Endothelial cell (in vitro differentiated cells): ENCODE measurements around the gene UBE2I. TPM values are rescaled to one million over a fixed set of nuclear protein-coding genes. Genes with fewer than 3 reads are reported as not detected.

ENCODE experiments used
- DNase-seq: peaks from one replicate; pipeline ENCODE4 v3.0.0; 2021; ENCODE audit warnings: low spot score
- H3K27ac Mint-ChIP-seq: one replicate; pipeline ENCODE4 v1.8.0; 2021; ENCODE audit warnings: mixed read lengths, inconsistent platforms; ENCODE audit not compliant: unreplicated experiment
- H3K27me3 Mint-ChIP-seq: one replicate; pipeline ENCODE4 v1.8.0; 2021; ENCODE audit warnings: mild to moderate bottlenecking, moderate library complexity, mixed read lengths, inconsistent platforms; ENCODE audit not compliant: unreplicated experiment
- H3K36me3 Mint-ChIP-seq: one replicate; pipeline ENCODE4 v1.8.0; 2021; ENCODE audit warnings: mild to moderate bottlenecking, low read depth, mixed read lengths, inconsistent platforms; ENCODE audit not compliant: unreplicated experiment
- H3K4me1 Mint-ChIP-seq: one replicate; pipeline ENCODE4 v1.8.0; 2021; ENCODE audit warnings: mild to moderate bottlenecking, mixed read lengths, inconsistent platforms; ENCODE audit not compliant: unreplicated experiment
- H3K4me3 Mint-ChIP-seq: one replicate; pipeline ENCODE4 v1.8.0; 2021; ENCODE audit warnings: mild to moderate bottlenecking, mixed read lengths, inconsistent platforms; ENCODE audit not compliant: unreplicated experiment
- H3K9me3 Mint-ChIP-seq: one replicate; pipeline ENCODE4 v1.8.0; 2021; ENCODE audit warnings: mixed read lengths, inconsistent platforms; ENCODE audit not compliant: unreplicated experiment
- total RNA-seq: library from RNA; stranded (reverse); fragmentation: NEBNext Ultra II Directional; extraction: Animal tissue kit (Norgen Biotek cat#: 25700); gene quantifications from one replicate; pipeline ENCODE4 v1.2.1, GENCODE V29; 2021; ENCODE audit not compliant: unreplicated experiment
- TF ChIP-seq, protein P1 (sequence below): fragments of 200-600 bp; sonication (generic); IDR thresholded peaks from one replicate; pipeline ENCODE4 v1.5.0; 2021; ENCODE audit warnings: antibody characterized with exemption; ENCODE audit not compliant: unreplicated experiment

UBE2I gene
- total RNA-seq, 1 donor from 2014 or later = 167 TPM

DNA sequence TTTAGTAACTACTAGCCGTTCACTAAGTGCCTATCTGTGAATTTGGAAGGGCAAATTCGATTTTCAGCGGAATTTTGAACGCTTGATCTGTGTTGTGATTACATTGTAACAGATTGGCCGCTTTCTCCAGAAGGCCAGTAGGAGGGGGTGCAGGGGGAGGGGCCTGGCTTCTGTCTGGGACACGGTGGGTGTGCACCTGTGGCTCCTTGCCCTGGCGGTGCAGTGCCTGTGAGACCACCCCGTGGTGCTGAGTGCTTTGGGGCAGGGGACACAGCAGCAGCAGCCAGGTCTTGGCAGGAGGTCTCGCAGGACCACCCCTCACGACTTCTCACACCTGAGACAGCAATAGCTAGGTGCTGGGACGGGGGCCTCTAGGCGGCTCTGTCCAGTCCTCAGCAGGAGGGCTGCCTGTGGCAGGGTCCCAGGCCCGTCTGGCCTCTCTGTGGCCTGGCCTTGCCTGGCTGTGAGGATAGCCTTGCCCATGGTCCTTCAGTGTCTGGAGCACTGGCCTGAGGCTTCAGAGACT lies 1.8 kb downstream of the UBE2I start:
- peaks cover 9% of the 10 kb centered on the region for H3K27me3 Mint-ChIP-seq
- TF ChIP-seq, protein P1, sequence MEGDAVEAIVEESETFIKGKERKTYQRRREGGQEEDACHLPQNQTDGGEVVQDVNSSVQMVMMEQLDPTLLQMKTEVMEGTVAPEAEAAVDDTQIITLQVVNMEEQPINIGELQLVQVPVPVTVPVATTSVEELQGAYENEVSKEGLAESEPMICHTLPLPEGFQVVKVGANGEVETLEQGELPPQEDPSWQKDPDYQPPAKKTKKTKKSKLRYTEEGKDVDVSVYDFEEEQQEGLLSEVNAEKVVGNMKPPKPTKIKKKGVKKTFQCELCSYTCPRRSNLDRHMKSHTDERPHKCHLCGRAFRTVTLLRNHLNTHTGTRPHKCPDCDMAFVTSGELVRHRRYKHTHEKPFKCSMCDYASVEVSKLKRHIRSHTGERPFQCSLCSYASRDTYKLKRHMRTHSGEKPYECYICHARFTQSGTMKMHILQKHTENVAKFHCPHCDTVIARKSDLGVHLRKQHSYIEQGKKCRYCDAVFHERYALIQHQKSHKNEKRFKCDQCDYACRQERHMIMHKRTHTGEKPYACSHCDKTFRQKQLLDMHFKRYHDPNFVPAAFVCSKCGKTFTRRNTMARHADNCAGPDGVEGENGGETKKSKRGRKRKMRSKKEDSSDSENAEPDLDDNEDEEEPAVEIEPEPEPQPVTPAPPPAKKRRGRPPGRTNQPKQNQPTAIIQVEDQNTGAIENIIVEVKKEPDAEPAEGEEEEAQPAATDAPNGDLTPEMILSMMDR = no peak
- H3K9me3 Mint-ChIP-seq = no peaks in the 10 kb centered on the region
- DNase-seq = no peak
- peaks cover 14% of the 10 kb centered on the region for H3K4me1 Mint-ChIP-seq
- no peak overlapping the region for H3K27ac Mint-ChIP-seq
- H3K4me3 Mint-ChIP-seq = peak overlapping the region; percentile 99
- peaks cover 9% of the 10 kb centered on the region for H3K36me3 Mint-ChIP-seq

DNA sequence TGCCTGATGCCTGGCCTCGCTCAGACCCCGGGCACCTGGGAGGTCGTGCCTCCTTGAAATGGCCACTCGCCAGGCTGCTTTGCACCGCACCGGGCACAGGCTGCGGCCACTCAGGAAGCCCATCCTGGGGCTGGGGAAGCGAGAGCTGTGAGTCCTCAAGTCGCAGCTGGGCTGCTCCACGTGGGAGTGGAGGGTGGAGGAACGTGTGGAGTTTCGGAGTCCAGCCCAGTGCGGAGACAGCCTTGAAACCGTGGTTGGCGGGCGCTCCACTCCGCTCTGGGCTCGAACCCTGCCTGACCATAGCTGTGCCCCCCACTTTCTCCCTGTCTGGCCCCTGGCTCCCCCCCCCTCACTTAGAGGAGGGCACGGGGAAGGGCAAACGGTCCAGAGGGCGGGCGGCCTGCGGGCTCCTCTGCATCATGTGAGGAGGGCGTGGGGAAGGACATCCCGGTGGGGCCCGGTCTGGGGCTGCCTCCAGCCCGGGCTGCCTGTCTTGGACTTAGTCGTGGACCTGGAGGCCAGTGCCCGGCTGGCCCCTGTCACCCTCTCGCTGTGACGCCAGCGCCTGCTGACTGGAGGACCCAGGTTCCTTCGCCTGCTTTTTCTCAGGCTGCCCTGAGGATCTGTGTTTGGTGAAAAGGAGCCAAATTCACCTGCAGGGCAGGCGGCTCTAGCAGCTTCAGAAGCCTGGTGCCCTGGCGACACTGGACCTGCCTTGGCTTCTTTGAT lies 2.5 kb downstream of the UBE2I start:
- H3K36me3 Mint-ChIP-seq = peaks cover 14% of the 10 kb centered on the region

DNA sequence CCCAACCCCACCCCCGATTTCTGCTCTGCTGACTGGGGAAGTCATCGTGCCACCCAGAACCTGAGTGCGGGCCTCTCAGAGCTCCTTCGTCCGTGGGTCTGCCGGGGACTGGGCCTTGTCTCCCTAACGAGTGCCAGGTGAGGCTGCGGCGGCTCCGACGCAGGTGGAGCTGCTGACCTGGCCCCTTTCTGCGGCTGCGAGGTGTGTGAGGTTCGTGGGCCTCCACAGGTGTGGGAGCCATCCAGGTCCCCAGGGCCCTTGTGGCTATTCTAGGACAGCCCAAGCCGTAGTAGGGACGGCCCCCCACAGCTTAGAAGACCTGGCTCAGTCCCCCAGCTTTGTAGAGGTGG lies 3.0 kb downstream of the UBE2I start:
- Mint-ChIP-seq H3K27ac (peak overlapping the region; percentile 57), H3K27me3 (peaks cover 9% of the 10 kb centered on the region), H3K4me1 (peaks cover 14% of the 10 kb centered on the region), H3K4me3 (peak overlapping the region; percentile 59), H3K36me3 (peaks cover 19% of the 10 kb centered on the region), H3K9me3 (no peaks in the 10 kb centered on the region)
- TF ChIP-seq, protein P1 = no peak
- DNase-seq = no peak

More for the DNA sequence above, 2.5 kb downstream of the UBE2I start:
- TF ChIP-seq, protein P1 = no peak
- peaks cover 9% of the 10 kb centered on the region for H3K27me3 Mint-ChIP-seq
- H3K27ac Mint-ChIP-seq = no peak overlapping the region
- no peak for DNase-seq
- no peak overlapping the region for H3K4me3 Mint-ChIP-seq
- H3K4me1 Mint-ChIP-seq = peaks cover 14% of the 10 kb centered on the region
- no peaks in the 10 kb centered on the region for H3K9me3 Mint-ChIP-seq

DNA sequence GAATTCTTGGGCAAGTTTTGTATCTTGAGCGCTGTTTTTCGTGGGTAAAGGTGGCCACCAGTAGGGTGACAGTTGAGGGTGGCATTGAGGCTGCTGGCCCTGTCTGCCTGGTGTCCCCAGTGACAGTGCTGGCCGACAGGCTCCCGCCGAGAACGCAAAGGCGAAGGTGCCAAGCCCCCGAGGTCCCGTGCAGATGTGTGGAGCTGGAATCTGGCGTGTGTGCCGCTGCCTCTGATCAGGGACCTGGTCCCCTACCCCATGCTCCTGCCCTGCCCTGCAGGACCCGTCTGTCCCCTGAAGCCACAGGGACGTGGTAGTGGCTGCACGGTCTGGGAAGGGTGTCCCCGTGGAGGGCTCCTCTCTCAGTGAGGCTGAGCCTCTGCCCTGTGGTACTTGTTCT lies 3.5 kb downstream of the UBE2I start:
- Mint-ChIP-seq H3K4me3 (peak overlapping the region; percentile 59), H3K4me1 (peaks cover 14% of the 10 kb centered on the region), H3K36me3 (peaks cover 24% of the 10 kb centered on the region), H3K27me3 (peaks cover 13% of the 10 kb centered on the region), H3K27ac (peak overlapping the region; percentile 57), H3K9me3 (no peaks in the 10 kb centered on the region)
- no peak for DNase-seq
- TF ChIP-seq, protein P1 = no peak

DNA sequence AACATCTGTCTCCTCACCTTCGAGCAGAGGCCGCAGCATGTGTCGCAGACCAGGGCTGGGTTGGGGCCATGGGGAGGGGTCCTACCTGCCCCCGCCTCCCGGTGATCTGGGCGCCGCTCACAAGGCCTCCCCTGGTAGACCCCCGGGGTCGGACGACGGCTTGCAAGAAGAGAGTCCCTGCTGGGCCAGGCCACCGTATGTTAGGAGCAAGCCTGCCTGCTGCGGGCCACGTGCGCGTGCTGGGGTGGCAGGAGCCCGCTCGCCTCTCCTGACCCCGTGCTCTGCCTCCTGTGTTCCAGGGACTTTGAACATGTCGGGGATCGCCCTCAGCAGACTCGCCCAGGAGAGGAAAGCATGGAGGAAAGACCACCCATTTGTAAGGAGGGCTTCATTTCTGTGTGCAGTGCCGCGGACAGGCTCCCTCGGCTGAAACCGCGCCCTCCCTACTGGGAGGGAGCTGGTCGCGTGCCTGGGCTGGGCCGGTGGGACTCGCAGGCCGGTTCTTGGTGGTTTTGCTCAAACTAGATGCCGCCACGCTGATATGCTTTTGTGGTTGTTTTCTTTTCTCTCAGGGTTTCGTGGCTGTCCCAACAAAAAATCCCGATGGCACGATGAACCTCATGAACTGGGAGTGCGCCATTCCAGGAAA lies 4.4 kb downstream of the UBE2I start:
- DNase-seq = no peak
- peaks cover 32% of the 10 kb centered on the region for H3K36me3 Mint-ChIP-seq
- H3K4me1 Mint-ChIP-seq = peaks cover 14% of the 10 kb centered on the region
- H3K27ac Mint-ChIP-seq = no peak overlapping the region
- peaks cover 14% of the 10 kb centered on the region for H3K27me3 Mint-ChIP-seq
- H3K9me3 Mint-ChIP-seq = no peaks in the 10 kb centered on the region
- H3K4me3 Mint-ChIP-seq = no peak overlapping the region
- TF ChIP-seq, protein P1 = no peak
